Head of caudate nucleus (tissue), 42 donors: ENCODE measurements around the gene RIOX2.
A peak's percentile ranks its signal among the peaks of the same experiment; 100 is the strongest.

Experiments used
- DNase-seq, 42 donors: peaks; one replicate each; pipeline versions ENCODE4 v3.0.0 to v3.0.0-alpha.2; 2020 to 2021; ENCODE audit warnings: mixed read lengths in 7 of 42
- intact Hi-C: fragments of 100-400 bp; cut with DNase I; formaldehyde crosslinking; loops from one replicate; pipeline ENCODE4 v1.15.0; 2022

The RIOX2 gene

DNA sequence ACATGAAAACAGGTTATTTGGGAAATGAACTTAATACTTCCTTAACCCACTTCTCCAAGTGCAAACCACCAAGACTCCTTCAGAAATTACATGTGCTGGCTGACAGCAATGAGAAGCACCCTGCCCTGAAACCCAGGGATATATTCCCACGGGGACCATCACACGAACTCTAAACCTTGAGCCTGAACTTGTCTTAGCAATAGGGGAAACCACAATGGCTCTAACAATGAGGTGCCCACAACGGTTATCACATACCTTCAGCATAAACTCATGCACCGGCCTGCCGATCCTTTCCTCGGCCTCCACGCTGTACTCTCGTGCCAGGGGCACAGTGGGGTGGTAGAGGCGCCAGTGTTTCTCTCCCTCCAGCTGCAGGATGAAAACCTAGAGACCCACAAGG, 13.4 kb downstream of the RIOX2 start:
- intact Hi-C loops = no loop called here
- no peak for DNase-seq

DNA sequence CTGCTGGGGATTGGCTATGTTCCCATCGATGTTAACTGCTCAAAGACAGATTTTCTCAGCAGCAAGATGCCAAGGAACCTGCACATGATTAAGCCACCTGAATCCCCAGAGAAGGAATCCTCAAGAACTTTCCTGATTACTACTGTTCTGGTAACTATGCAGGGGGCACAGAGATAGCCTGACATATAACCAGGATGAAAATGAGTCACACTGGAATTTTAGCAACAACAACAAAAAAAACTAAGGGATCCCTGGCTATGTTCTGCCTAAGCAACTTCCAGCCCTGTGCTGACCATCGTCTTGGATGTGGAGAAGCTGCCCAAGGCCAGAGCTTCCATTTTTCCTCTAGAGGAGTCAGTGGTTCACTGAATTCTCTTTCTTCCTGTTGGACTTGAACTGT, 13.8 kb downstream of the RIOX2 start:
- intact Hi-C loops = no loop called here
- no peak for DNase-seq

DNA sequence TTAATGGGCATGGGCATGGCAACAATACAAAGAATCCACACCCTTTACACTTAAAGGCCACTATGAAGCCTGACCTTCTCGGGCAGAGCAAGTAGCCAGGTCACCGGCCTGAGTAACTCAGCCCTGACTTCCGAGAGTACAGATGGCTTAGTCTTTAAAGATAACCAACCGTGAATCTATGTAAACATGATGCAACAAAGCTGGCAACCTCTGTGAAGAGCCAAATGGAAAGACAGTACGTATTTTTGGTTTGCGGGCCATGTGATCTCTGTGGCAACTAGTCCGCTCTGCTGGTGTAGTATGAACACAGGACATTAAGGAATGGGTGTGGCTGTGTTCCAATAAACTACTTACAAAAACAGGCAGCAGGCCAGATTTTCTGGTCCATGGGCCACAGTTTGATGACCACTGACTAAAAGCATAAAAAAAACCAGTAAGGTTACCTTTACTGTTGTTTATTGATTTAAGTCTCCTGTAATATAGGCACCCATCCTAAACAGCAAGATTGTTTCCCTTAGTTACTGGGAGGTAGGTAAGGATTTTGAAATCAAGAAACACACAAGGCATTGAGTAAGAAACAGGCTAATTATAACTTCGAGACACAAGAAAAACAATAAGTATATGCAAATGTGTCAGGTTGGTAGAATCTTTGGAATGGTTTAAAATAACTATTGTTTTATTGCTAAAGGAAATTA, 14.5 kb downstream of the RIOX2 start:
- intact Hi-C loops = no loop called here
- DNase-seq = no peak

DNA sequence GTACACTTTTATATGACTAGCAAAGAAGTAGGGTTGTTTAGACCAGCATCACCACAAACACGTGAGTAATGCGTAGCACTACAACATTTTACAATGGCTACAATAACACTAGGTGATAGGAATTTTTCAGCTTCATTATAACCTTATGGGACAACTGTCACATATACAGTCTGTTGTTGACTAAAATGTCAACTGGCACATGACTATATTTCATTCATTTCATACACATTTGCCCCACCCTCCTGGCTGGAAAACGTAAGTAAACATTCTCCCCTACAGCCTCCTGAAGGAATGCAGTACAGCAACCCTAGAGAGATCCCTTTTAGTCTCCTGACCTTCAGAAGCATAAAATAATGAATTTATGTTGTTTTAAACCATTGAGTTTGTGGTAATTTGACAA, 16.2 kb downstream of the RIOX2 start:
- intact Hi-C loops = no loop called here
- DNase-seq = no peak

DNA sequence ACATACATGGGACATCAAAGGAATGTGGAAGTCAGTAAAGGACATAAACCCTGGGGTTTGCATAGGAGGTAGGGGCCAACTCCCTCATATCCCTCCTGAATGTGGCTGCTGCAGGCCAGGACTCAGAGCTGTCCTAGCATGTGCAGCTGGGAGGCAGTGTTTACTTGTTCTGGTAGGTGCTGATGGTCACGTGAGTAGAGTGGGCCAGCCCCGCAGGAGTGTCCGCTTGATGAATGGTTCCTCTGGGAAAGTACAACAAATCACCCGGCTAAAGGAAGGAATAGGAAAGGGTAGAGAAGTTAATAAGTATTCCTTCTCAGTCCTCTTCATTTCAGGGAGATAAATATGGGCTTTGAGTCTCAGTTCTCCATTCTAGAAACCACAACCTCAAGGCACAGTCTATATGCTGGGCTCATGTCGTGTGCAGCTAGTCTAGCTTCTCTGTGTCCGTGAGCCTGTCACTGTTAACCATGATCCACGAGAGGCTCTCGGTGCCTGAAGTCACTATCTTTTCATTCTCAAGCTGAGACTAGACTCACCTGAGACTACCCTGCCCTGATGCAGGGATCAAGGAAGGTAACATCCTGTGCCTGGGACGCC, 17.9 kb downstream of the RIOX2 start:
- intact Hi-C loops = no loop called here
- DNase-seq = no peak

DNA sequence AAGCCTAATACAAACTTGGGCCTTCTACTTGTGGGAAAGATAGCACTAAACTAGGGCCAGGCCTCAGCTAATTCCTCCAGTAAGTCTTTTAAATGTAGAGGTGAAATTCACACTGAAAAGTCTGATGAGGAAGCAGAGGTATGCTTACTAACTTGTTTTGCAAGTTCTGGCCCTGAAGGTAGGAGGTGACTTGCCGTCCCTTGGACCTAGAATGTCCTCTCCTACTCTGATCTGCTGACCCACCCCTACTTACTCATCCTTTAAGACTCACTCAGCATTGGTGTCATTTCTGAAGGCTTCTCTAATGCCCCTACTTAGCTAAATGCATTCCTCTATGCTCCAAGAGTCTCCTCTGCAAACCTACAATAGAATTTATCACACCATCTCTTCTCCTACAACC, 19.4 kb downstream of the RIOX2 start:
- no peak for DNase-seq
- intact Hi-C loops = no loop called here

DNA sequence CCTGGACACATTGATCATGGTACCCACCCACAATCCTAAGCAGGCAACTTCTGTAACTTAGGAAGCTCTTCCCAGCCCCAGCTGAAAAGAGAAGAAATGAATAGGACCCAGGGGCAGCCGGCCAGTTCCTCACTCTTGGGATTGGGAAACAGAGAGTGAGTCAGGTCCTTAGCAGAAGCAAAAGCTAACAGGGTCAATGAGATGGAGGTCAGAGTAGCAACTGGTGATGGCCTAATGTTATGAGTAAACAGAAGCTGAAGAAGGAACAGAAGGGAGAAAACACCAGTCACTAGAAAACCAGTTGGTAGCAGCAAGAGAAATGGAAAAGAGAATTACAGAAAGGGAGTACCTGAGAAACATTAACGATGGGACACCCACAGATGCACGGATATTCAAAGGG, 20.0 kb downstream of the RIOX2 start:
- no peak for DNase-seq
- intact Hi-C loops = no loop called here

DNA sequence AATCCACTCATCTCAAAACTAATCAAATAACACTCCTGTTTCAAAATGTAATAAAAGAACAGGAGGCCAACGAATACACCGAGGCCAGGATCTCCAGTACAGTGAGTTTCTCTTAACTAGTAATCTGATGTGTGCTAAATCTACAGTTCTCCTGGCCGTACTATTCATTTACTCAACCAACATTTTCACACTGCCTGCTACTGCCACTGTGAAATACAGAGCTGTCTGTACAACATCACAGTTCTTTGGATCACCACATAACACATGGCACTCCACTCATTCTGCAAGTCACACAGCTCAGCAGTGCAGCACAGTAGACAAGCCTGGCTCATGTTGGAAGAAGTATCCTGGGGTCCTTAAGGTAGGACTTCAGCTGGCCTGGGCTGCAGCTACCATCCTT, 21.9 kb downstream of the RIOX2 start:
- intact Hi-C loops = no loop called here

DNA sequence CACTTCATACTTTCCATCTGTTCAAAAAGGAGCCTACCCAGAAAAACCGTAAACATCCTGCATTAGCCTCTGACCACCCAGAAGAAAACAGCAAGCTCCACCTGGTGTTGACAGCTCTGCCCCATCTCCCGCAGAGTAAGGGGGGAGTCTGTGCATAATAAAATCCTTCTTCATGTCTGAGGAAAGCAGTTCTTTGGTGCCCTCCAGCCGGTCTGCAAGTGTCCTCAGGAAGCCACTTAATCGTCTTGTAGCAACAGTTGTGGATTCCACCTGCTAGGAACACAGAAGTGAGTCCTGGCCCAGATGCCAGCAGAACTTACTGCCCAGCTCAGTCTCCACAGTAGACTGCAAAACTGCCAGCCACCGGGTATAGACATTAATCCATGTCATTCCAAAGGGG, 22.5 kb downstream of the RIOX2 start:
- DNase-seq = no peak
- intact Hi-C loops = no loop called here

More for the DNA sequence above, 21.9 kb downstream of the RIOX2 start:
- no peak for DNase-seq

DNA sequence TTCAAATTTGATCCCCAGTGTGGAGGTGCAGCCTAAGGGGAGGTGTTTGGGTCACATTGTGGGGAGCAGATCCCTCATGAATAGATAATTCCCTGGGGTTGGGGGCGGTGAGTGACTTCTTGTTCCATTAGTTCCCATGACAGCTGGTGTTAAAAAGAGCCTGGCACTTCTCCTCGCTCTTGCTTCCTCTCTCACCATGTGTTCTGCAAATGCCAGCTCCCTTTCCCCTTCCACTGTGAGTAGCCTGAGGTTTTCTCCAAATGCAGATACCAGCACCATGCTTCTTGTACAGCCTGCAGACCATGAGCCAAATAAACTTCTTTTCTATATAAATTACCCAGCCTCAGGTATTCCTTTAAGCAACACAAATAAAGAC, 23.1 kb downstream of the RIOX2 start:
- no peak for DNase-seq
- intact Hi-C loops = no loop called here

DNA sequence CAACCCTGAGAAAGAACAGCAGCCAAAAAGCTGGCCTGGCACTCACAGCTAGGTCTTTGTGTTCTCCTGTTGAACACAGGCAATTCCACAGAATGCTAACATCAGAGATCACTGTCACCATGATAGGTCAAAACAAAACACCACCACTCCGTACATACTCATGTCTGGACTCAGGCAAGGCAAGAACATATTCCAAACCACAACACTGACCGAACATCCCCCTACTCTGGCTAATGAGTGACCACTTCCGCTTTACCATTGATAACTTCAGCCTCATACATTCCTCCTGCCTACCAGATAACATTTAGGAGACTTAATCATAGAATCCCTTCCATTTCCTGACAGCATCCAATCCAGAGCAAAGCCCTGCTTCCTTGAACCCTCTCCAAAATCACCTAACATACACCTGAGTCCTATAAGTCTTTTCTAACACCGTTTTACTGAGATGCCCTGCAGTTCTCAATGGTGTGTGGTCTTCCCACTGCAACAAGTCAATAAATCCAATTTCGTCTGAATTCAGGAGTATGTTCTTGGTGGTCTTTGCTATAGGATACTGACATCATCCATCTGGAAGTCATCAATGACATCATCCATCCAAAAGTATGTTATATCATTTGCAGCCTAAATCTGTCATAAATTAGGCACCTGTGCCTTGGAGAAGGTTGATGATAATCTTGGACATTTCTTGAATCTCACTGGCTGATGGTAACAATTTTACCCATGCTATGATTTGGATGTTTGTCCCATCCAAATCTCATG, 23.7 kb downstream of the RIOX2 start:
- no peak for DNase-seq
- intact Hi-C loops = no loop called here

DNA sequence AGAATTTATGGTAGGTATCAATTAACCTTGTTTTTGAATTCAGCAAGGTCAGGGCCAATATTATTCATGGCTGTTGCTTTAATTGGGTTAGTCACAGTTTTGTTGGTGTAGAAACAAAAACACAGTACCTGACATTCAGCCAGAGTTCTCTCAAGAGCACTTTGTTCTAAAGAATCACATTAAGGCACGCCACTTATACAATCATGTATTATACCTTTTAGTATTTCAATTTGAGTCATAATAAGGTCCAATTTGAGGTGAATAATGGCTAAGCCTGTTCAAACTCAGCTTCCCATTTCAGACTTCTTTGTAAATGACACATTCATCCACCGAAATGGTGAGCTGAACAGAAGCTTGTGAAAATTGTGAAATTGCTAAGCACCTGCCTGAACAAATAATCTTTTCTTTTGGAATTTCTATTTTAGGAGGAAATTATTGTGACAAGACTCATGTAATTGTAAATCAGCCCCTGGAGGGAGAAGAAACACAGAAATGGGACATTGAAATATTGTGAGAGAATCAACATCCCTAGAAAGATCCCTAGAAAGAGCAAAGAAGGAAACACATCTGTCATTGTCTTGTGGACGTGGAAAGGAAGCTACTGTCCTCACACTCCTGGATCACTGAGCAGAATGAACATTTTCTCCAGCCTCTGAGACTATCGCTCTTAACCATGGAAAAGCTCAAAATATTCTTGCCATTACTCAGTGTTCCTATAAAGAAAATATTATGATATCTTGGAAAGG, 29.3 kb downstream of the RIOX2 start:
- DNase-seq = no peak
- intact Hi-C loops = no loop called here

DNA sequence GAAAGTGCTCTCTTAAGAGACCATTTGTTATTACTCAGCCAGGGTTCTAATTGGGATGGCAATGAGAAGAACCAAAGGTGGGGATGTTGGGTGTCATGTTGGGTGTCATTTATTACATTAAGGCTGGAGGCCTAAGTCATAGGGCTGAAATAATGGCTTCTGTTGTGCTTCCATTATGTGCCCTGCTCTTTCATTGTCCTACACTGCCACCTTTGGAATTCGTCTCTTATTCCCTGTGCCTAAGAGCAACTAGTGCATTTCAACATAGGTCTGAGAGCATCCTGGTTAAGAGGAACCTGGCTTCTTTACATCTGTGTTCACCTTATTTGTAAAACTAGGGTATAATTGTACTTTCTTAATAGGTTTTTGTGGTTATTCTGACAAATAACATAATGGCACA, 32.2 kb downstream of the RIOX2 start:
- no peak for DNase-seq
- intact Hi-C loops = no loop called here

DNA sequence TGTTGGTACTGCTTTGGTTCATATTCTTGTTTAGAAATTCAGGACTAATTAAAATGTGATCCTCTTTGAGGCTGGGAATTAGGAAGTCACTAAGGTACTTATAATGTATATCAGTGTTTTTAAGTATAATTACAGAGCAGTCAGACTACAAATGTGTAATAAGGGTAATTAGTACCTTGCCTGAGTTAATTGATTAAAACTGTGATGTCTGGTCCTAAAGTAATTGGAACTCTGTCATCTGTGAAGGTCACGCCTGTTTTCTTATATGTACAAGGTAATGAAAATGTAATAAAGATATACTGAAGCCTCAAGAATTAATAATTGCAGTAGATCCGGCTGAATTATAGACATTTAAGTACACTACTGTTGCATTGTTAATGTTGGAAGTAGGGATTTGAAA, 32.8 kb downstream of the RIOX2 start:
- intact Hi-C loops = no loop called here

DNA sequence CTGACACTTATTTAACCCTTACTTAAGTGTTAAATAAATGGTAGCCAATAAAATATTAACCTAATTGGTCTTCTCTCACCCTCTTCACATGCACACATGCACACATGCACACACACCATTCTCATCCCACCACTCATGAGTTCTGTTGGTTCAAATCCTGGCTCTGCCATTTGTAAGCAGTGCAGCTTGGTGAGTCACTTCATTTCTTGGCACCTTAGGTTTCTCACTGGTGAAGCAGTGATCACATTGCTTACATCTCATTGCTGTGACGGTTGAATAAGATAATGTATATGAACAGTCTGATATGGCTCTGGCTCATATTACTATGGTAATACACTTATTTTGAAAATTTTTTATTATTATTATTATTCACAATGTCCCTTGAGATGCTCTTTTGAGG, 33.8 kb downstream of the RIOX2 start:
- intact Hi-C loops = no loop called here
- no peak for DNase-seq

More for the DNA sequence above, 32.8 kb downstream of the RIOX2 start:
- no peak for DNase-seq

DNA sequence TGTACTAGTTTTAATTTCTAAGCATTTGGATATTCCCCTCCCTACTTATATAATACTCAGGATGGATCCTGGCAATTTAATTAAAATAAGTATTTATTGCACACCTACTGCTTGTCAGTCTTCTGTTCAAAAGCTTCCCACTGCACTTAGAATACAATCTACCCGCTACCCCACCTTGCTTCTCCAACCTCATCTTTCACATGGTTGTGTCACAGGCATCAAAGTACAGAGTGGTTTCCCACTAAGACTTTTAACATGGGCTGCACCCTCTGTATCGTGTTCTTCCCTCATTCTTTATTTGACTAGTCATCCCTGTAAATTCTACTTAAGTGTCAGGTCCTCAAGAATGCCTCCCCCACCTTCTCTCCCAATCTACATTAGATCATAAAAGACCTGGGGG, 35.0 kb downstream of the RIOX2 start:
- DNase-seq = peak in 19 of 42 donors; percentile 26 to 85 (median 50)
- intact Hi-C loops = no loop called here

DNA sequence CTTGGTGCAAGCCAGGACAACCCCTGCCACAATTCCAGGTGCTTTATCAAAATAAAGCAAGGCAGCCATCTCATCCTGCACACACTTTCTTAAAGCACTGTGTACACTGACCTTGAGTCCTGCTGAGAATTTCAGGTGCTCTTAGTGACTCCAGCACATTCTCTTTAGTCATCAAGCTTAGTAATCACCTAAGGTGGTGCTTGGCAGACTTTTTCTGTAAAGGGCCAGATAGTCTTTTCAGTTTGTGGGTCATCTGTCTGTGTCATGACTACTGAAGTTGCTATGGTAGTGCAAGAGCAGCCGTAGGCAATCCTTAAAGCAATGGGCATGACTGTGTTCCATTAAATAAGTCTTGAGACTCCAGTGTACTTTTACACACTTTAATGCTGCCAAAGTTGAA, 36.4 kb downstream of the RIOX2 start:
- intact Hi-C loops = no loop called here
- DNase-seq = no peak

DNA sequence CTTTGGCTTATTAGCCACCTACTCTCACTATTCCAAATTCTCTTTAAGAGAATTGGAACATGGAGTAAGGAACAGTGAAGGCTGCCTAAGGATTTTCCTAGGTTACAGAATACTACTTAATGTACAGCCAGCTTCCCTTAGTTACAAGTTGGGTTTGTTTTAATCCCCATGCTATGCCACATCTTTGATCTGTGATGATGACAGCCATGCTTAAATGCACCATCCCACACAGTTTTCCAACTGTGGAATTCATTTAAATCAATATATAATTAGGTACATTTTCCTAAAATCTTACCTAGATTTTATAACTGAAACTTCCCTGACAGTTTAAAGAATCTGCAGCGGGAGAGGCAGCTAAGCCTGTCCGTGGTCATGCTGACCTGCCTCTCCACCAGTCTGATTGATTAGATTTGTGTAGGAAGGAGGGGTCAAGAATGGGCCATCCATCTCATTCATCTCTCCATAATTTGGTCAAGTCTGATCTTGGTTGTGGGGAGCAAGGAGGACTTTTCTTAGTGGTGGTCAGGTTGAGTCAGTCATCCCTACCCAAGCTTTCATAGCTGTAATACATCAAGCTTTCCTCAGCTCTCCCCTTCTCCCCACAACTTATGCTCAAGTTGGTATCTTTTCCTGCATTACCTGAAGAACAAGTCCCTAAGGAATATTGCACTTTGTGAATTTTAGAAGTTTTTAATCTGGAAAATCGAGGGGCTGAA, 37.1 kb downstream of the RIOX2 start:
- peak in 2 of 42 donors; percentile 54 to 55 for DNase-seq
- intact Hi-C loops = no loop called here

DNA sequence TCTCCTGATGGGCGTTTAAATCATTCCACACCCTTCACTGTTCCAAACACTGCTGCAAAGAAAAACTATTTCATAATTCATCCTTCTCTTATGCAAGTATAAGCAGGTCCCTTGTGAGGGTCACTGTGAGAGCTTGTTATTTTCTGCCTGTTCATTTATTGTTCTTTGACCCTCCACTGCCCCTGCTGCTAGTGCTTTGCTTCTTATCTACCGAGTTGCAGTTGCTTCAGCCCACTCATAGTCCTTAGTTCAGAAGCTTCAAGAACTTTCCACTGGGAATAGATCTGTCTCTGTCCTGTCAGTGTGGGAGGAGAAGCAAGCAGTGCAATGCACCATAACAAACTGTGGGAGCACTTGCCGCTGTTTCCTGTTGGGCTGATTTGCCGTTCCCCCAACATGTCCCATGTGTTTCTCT, 39.8 kb downstream of the RIOX2 start:
- intact Hi-C loops = no loop called here
- DNase-seq = peak in 1 of 42 donors; percentile 18
